Glutamatergic neuron (in vitro differentiated cells): ENCODE results near the gene DDI2. TPM values are rescaled to one million over a fixed set of nuclear protein-coding genes. Genes with fewer than 3 reads are reported as not detected.

Source experiments
- DNase-seq: peaks from one replicate; pipeline ENCODE4 v3.0.0; 2022
- H3K27ac Mint-ChIP-seq: one replicate; pipeline ENCODE4 v1.8.0; 2020; ENCODE audit warnings: mild to moderate bottlenecking, mixed read lengths, inconsistent platforms; ENCODE audit not compliant: unreplicated experiment
- H3K27me3 Mint-ChIP-seq: one replicate; pipeline ENCODE4 v1.8.0; 2020; ENCODE audit warnings: mild to moderate bottlenecking, moderate library complexity, mixed read lengths, inconsistent platforms; ENCODE audit not compliant: unreplicated experiment
- H3K36me3 Mint-ChIP-seq: one replicate; pipeline ENCODE4 v1.8.0; 2020; ENCODE audit warnings: mild to moderate bottlenecking, mixed read lengths, inconsistent platforms; ENCODE audit not compliant: unreplicated experiment
- H3K4me1 Mint-ChIP-seq: one replicate; pipeline ENCODE4 v1.8.0; 2020; ENCODE audit warnings: mild to moderate bottlenecking, low read depth, mixed read lengths, inconsistent platforms; ENCODE audit not compliant: unreplicated experiment
- H3K4me3 Mint-ChIP-seq: one replicate; pipeline ENCODE4 v1.8.0; 2020; ENCODE audit warnings: mild to moderate bottlenecking, mixed read lengths, inconsistent platforms; ENCODE audit not compliant: unreplicated experiment
- H3K9me3 Mint-ChIP-seq: one replicate; pipeline ENCODE4 v1.8.0; 2020; ENCODE audit warnings: mild to moderate bottlenecking, moderate library complexity, mixed read lengths, inconsistent platforms; ENCODE audit not compliant: unreplicated experiment
- total RNA-seq: library from RNA; stranded (reverse); fragmentation: NEBNext Ultra II Directional; extraction: Animal tissue kit (Norgen Biotek cat#: 25700); gene quantifications from one replicate; pipeline ENCODE4 v1.2.1, GENCODE V29; 2021; ENCODE audit not compliant: unreplicated experiment
- TF ChIP-seq, protein P1 (sequence below): fragments of 200-600 bp; sonication (generic); IDR thresholded peaks from one replicate; pipeline ENCODE4 v1.5.0; 2021; ENCODE audit not compliant: partially characterized antibody, unreplicated experiment

DDI2 gene
- total RNA-seq, 1 donor from 2014 or later = 29.6 TPM

GRCh38 chr1:15633756-15634420, 16.6 kb downstream of the DDI2 start:
- no peaks in the 10 kb centered on the region for H3K9me3 Mint-ChIP-seq
- H3K4me3 Mint-ChIP-seq = no peak overlapping the region
- H3K27me3 Mint-ChIP-seq = peaks cover 1% of the 10 kb centered on the region
- H3K27ac Mint-ChIP-seq = no peak overlapping the region
- TF ChIP-seq, protein P1, sequence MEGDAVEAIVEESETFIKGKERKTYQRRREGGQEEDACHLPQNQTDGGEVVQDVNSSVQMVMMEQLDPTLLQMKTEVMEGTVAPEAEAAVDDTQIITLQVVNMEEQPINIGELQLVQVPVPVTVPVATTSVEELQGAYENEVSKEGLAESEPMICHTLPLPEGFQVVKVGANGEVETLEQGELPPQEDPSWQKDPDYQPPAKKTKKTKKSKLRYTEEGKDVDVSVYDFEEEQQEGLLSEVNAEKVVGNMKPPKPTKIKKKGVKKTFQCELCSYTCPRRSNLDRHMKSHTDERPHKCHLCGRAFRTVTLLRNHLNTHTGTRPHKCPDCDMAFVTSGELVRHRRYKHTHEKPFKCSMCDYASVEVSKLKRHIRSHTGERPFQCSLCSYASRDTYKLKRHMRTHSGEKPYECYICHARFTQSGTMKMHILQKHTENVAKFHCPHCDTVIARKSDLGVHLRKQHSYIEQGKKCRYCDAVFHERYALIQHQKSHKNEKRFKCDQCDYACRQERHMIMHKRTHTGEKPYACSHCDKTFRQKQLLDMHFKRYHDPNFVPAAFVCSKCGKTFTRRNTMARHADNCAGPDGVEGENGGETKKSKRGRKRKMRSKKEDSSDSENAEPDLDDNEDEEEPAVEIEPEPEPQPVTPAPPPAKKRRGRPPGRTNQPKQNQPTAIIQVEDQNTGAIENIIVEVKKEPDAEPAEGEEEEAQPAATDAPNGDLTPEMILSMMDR = no peak
- peaks cover 1% of the 10 kb centered on the region for H3K4me1 Mint-ChIP-seq
- DNase-seq = no peak
- no peaks in the 10 kb centered on the region for H3K36me3 Mint-ChIP-seq

- Mint-ChIP-seq H3K9me3 (peaks cover 3% of the 10 kb centered on the region), H3K27me3 (peaks cover 1% of the 10 kb centered on the region), H3K36me3 (no peaks in the 10 kb centered on the region), H3K27ac (no peak overlapping the region), H3K4me1 (peaks cover 1% of the 10 kb centered on the region), H3K4me3 (no peak overlapping the region)
- TF ChIP-seq, protein P1 = no peak
- DNase-seq = no peak
These were observed 19.2 kb downstream of the DDI2 start for GRCh38 chr1:15636436-15636835.

DNA sequence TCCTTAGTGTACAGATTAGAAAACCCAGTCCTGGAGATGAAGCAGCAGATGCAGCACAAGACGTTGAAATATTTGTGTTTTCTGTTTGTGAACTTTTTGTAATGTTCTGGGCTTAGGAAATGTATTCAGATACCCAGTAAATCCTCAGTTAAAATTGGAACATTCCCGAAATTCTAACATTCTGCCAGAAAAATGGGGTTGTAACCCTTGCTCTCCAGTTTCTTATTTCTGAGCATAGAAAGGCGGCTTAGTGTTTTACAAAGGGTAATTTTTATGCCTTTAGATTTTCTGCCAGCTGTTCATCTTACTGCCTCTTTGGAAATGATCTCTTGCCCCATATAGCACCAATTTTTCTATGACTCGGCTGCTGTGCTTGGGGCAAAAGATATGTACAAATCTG, 20.6 kb downstream of the DDI2 start:
- H3K36me3 Mint-ChIP-seq = no peaks in the 10 kb centered on the region
- peaks cover 1% of the 10 kb centered on the region for H3K4me1 Mint-ChIP-seq
- peaks cover 3% of the 10 kb centered on the region for H3K9me3 Mint-ChIP-seq
- no peak for DNase-seq
- peaks cover 1% of the 10 kb centered on the region for H3K27me3 Mint-ChIP-seq
- no peak overlapping the region for H3K27ac Mint-ChIP-seq
- TF ChIP-seq, protein P1 = no peak
- H3K4me3 Mint-ChIP-seq = no peak overlapping the region

DNA sequence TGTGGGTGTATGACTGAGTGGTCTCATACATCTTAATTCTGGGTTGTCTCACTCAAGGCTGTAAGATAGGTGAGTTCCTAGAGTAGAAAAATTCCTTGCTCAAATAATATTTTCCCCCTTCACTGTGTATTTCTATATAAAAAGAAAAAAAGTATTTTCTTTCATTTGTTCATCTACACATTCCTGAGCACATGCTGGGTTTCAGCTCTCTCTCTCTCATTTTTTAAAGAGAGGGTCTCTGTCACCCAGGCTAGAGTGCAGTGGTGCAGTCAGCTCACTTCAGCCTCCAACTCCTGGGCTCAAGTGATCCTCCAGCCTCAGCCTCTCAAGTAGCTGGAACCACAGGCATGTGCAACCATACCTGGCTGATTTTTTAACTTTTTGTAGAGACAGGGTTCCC, 22.0 kb downstream of the DDI2 start:
- H3K27ac Mint-ChIP-seq = no peak overlapping the region
- DNase-seq = no peak
- H3K27me3 Mint-ChIP-seq = peaks cover 1% of the 10 kb centered on the region
- peaks cover 3% of the 10 kb centered on the region for H3K9me3 Mint-ChIP-seq
- TF ChIP-seq, protein P1 = no peak
- H3K36me3 Mint-ChIP-seq = no peaks in the 10 kb centered on the region
- no peaks in the 10 kb centered on the region for H3K4me1 Mint-ChIP-seq
- no peak overlapping the region for H3K4me3 Mint-ChIP-seq

GRCh38 chr1:15639931-15640330, 22.7 kb downstream of the DDI2 start:
- TF ChIP-seq, protein P1 = no peak
- Mint-ChIP-seq H3K9me3 (peaks cover 3% of the 10 kb centered on the region), H3K27me3 (peaks cover 1% of the 10 kb centered on the region), H3K4me3 (no peak overlapping the region), H3K27ac (no peak overlapping the region), H3K4me1 (no peaks in the 10 kb centered on the region), H3K36me3 (peaks cover under 1% of the 10 kb centered on the region)
- no peak for DNase-seq
